HFF-Myc (cell line): Measurements from ENCODE around the gene TFDP2.

ENCODE experiments used
- DNase-seq: peaks from one replicate; pipeline ENCODE4 v3.0.0-alpha.2; 2011; ENCODE audit warnings: low read depth; ENCODE audit errors: extremely low read depth
- H3K4me3 ChIP-seq: replicated peaks from 2 replicates; pipeline ENCODE4 v1.5.1; 2011; ENCODE audit warnings: low read depth, mild to moderate bottlenecking, control low read depth, low read length
- TF ChIP-seq, protein P1 (sequence below): IDR thresholded peaks from 2 replicates; pipeline ENCODE4 v1.5.1; 2012; ENCODE audit warnings: mild to moderate bottlenecking, low read depth, low read length, control low read depth; ENCODE audit errors: missing control alignments

The TFDP2 gene

DNA sequence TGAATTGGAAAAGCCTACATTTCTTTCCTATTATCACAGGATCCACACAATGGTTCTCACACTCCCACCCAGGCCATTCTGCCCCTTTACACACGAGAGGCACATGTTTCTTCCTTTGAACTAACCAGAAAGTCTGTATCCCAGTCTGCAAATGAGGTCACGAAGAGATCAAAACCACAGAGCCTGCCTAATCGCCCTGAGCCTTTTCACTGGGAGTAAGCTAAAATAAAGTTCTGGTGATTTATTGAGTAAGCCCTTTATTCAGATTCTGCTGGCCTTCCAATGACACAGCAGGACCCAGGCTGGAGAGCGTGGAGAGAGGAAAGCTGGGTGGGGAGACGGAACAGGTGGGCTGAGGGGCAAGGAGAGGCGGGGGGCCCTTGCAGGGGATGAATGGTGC is 194.2 kb downstream of the TFDP2 start:
- TF ChIP-seq, protein P1, sequence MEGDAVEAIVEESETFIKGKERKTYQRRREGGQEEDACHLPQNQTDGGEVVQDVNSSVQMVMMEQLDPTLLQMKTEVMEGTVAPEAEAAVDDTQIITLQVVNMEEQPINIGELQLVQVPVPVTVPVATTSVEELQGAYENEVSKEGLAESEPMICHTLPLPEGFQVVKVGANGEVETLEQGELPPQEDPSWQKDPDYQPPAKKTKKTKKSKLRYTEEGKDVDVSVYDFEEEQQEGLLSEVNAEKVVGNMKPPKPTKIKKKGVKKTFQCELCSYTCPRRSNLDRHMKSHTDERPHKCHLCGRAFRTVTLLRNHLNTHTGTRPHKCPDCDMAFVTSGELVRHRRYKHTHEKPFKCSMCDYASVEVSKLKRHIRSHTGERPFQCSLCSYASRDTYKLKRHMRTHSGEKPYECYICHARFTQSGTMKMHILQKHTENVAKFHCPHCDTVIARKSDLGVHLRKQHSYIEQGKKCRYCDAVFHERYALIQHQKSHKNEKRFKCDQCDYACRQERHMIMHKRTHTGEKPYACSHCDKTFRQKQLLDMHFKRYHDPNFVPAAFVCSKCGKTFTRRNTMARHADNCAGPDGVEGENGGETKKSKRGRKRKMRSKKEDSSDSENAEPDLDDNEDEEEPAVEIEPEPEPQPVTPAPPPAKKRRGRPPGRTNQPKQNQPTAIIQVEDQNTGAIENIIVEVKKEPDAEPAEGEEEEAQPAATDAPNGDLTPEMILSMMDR: no peak
- H3K4me3 ChIP-seq: no peak overlapping the region
- no peak for DNase-seq

DNA sequence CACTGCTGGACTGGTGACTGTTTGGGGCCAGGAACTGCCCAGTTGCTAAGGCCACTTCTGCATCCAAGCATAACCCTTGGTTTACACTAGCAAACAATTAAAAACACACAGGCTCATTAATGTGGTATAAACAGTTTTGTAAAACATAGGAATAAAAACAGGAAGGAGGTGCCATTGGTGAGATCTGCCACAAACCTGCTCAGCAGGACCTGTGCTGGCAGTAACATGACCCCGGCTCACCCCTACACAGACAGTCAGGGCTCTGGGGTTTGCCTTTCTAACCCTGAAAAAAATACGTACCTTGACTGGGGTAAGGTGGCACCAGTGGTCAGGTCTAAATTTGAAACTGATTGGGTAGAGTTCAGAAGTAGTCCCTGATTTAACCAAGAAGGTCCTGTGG is 196.7 kb downstream of the TFDP2 start:
- no peak overlapping the region for H3K4me3 ChIP-seq
- TF ChIP-seq, protein P1: no peak
- no peak for DNase-seq

DNA sequence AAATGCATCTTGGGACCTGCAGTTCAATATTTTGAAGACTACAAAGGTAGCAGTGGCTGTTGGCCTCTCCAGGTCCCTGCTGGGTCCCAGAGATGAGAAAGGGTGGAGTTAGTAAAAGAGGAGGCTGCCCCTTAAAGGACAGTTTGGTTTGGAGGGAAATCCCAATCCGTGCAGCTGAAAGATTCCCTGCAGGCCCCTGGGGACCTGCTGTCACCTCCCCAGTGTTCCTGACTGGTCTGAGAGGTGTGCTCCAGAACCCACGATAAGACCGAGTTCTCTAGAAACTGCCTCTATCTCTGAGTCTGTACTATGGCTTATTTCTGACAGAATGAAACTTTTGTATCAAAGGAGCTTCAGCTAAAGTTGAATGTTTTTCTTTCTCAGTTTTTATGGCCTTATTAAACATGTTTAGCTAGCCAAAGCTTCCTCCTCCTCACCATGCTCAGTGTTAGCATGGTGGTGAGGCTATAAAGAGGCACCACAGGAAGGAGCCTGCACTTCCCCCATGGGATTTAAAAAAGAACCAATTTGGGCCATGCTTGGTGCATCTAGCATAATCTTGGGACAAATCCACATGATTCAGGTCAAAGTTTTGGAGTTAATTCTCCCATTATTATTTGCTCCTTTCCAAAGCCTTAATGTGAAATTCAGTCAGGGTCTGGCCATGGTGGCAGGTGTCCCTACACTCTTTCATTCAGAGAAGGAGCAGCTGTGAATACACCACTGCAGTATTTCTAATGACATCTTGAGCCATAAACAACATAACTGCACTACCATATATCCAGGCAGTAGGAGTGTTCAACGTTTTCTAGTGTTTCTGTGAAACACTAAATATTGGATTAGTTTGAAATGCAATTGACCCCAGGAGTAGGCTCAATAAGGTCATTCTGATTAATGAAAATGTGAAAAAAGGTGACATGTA is 198.5 kb downstream of the TFDP2 start:
- no peak overlapping the region for H3K4me3 ChIP-seq
- TF ChIP-seq, protein P1: no peak
- no peak for DNase-seq

DNA sequence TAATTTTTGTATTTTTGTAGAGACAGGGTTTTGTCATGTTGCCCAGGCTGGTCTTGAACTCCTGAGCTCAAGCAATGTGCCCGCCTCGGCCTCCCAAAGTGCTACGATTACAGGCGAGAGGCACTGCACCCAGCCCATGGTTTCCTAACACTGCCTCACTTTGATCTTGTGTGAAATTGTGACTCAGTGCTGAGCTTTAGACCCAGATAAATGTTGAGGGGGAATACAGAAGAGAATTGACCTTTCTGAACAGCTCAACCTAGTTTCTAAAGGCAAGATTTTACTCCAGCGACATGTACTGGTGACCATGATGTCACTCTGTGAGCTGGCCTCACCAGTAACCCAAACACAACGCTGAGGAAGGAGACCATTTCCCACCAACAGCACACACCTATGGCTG is 199.4 kb downstream of the TFDP2 start:
- H3K4me3 ChIP-seq: no peak overlapping the region
- DNase-seq: no peak
- TF ChIP-seq, protein P1: no peak

DNA sequence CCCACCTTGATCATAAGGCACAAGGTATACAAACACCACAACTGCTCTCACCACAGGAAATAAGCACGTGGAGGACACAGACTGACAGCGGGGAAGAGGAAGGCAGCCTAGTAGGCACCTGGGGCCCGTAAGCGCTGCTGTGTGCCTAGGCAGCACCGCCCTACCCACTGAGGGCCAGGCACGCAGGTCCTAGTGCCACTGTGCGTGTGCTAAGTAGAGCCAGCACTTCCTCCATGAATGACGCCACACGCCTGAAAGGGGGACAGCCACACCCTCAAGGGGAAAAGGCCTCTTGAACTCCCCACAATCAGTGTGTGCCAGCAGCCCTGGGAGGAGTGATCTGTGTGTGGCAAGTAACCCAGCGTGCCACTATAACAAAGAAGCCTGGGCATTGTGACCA is 199.9 kb downstream of the TFDP2 start:
- H3K4me3 ChIP-seq: no peak overlapping the region
- TF ChIP-seq, protein P1: no peak
- no peak for DNase-seq

DNA sequence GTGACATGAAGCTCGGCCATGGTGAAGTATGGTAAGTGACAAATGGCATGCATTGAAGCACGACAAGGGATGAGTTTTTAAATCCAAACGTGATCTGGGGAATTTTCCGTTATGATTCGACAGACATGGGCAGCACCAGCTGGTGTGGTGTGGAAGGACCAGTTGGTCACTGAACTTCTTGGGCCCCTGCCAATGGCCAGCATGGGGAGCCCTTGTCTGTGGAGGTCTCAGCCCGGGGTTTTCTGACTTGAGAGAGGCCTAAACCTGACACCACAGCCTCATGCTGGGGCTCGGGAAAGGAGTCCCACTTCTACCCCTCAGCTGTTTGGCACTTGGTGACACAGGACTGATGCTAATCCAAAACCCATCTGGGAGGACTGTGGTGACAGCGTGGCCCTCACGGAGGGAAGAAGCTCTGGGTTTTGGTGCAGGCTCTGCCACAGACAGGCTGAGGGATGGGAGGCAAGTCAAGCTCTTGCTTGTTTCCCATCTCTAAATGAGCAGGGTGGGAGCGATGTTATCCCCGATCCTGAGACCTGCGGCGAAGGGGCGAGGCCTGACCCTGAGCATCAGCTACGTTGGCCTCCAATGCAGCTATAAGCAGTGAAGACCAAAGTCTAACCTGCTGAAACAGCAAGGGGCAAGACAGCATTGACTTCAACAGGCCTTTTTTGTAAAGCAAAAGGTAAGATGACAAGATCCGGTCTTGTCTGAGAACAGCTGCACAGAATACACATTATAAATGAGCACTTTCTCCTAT is 203.4 kb downstream of the TFDP2 start:
- TF ChIP-seq, protein P1: no peak
- no peak for DNase-seq
- H3K4me3 ChIP-seq: no peak overlapping the region
